ENCODE measurements around the gene EID2B. TPM values are rescaled to one million over a fixed set of nuclear protein-coding genes. Genes with fewer than 3 reads are reported as not detected.

Gene EID2B
- total and polyA plus RNA-seq, 9 of the 15 experiments (the other 6 are each of a cell fraction or from before 2014, with no cell fraction given): 2.8 to 8.8 (median 4.8) TPM

DNA sequence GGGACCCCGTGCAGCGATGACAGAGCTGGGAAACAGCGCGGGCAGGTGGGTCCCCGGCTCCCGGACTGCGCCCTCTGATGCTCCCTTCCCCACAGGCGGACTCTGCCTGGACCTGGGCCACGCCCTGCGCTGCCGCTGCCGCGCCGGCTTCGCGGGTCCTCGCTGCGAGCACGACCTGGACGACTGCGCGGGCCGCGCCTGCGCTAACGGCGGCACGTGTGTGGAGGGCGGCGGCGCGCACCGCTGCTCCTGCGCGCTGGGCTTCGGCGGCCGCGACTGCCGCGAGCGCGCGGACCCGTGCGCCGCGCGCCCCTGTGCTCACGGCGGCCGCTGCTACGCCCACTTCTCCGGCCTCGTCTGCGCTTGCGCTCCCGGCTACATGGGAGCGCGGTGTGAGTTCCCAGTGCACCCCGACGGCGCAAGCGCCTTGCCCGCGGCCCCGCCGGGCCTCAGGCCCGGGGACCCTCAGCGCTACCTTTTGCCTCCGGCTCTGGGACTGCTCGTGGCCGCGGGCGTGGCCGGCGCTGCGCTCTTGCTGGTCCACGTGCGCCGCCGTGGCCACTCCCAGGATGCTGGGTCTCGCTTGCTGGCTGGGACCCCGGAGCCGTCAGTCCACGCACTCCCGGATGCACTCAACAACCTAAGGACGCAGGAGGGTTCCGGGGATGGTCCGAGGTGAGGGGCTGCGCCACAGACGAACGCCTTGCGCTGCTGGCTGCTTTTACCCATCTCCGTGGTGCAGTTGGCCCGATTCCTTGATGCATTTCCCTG lies 25.5 kb downstream of the EID2B start (continued):
- TF ChIP-seq, protein P1, sequence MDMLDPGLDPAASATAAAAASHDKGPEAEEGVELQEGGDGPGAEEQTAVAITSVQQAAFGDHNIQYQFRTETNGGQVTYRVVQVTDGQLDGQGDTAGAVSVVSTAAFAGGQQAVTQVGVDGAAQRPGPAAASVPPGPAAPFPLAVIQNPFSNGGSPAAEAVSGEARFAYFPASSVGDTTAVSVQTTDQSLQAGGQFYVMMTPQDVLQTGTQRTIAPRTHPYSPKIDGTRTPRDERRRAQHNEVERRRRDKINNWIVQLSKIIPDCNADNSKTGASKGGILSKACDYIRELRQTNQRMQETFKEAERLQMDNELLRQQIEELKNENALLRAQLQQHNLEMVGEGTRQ (CRISPR knock-in tag; IDR thresholded peaks at IDR 0.05): peak; percentile 59
- TF ChIP-seq SRSF3 (IDR thresholded peaks at IDR 0.05; ENCODE audit: insufficient read depth, low read length) (no peak), HDAC2 (IDR thresholded peaks at IDR 0.05) (peak; percentile 70; the same call in 1 of the 2 replicates), ZFX (CRISPR knock-in tag; IDR thresholded peaks at IDR 0.05) (peak; percentile 68), KLF6 (CRISPR knock-in tag; IDR thresholded peaks at IDR 0.05; ENCODE audit: borderline replicate concordance) (no peak), SMAD4 (CRISPR knock-in tag; conservative IDR thresholded peaks at IDR 0.05) (peak; percentile 81), HMG20B (CRISPR knock-in tag; IDR thresholded peaks at IDR 0.05) (no peak), NUFIP1 (IDR thresholded peaks at IDR 0.05; ENCODE audit: partially characterized antibody) (no peak), GATA2 (CRISPR knock-in tag; IDR thresholded peaks at IDR 0.05) (no peak), ZNF282 (CRISPR knock-in tag; IDR thresholded peaks at IDR 0.05) (peak; percentile 95), TEAD1 (CRISPR knock-in tag; IDR thresholded peaks at IDR 0.05) (peak in 1 of 2 experiments; percentile 81; a peak in 1 of 4 replicates)
- TF ChIP-seq, protein P2, sequence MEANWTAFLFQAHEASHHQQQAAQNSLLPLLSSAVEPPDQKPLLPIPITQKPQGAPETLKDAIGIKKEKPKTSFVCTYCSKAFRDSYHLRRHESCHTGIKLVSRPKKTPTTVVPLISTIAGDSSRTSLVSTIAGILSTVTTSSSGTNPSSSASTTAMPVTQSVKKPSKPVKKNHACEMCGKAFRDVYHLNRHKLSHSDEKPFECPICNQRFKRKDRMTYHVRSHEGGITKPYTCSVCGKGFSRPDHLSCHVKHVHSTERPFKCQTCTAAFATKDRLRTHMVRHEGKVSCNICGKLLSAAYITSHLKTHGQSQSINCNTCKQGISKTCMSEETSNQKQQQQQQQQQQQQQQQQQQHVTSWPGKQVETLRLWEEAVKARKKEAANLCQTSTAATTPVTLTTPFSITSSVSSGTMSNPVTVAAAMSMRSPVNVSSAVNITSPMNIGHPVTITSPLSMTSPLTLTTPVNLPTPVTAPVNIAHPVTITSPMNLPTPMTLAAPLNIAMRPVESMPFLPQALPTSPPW (CRISPR knock-in tag; IDR thresholded peaks at IDR 0.05): no peak
- TF ChIP-seq, protein P3, sequence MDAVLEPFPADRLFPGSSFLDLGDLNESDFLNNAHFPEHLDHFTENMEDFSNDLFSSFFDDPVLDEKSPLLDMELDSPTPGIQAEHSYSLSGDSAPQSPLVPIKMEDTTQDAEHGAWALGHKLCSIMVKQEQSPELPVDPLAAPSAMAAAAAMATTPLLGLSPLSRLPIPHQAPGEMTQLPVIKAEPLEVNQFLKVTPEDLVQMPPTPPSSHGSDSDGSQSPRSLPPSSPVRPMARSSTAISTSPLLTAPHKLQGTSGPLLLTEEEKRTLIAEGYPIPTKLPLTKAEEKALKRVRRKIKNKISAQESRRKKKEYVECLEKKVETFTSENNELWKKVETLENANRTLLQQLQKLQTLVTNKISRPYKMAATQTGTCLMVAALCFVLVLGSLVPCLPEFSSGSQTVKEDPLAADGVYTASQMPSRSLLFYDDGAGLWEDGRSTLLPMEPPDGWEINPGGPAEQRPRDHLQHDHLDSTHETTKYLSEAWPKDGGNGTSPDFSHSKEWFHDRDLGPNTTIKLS (IDR thresholded peaks at IDR 0.05; ENCODE audit: borderline replicate concordance, low read depth): peak; percentile 84
- TF ChIP-seq, protein P4, sequence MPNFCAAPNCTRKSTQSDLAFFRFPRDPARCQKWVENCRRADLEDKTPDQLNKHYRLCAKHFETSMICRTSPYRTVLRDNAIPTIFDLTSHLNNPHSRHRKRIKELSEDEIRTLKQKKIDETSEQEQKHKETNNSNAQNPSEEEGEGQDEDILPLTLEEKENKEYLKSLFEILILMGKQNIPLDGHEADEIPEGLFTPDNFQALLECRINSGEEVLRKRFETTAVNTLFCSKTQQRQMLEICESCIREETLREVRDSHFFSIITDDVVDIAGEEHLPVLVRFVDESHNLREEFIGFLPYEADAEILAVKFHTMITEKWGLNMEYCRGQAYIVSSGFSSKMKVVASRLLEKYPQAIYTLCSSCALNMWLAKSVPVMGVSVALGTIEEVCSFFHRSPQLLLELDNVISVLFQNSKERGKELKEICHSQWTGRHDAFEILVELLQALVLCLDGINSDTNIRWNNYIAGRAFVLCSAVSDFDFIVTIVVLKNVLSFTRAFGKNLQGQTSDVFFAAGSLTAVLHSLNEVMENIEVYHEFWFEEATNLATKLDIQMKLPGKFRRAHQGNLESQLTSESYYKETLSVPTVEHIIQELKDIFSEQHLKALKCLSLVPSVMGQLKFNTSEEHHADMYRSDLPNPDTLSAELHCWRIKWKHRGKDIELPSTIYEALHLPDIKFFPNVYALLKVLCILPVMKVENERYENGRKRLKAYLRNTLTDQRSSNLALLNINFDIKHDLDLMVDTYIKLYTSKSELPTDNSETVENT (CRISPR knock-in tag; IDR thresholded peaks at IDR 0.05): 0 out of 2 replicates have a peak, but pooled peaks have one; percentile 23
- TF ChIP-seq, protein P5, sequence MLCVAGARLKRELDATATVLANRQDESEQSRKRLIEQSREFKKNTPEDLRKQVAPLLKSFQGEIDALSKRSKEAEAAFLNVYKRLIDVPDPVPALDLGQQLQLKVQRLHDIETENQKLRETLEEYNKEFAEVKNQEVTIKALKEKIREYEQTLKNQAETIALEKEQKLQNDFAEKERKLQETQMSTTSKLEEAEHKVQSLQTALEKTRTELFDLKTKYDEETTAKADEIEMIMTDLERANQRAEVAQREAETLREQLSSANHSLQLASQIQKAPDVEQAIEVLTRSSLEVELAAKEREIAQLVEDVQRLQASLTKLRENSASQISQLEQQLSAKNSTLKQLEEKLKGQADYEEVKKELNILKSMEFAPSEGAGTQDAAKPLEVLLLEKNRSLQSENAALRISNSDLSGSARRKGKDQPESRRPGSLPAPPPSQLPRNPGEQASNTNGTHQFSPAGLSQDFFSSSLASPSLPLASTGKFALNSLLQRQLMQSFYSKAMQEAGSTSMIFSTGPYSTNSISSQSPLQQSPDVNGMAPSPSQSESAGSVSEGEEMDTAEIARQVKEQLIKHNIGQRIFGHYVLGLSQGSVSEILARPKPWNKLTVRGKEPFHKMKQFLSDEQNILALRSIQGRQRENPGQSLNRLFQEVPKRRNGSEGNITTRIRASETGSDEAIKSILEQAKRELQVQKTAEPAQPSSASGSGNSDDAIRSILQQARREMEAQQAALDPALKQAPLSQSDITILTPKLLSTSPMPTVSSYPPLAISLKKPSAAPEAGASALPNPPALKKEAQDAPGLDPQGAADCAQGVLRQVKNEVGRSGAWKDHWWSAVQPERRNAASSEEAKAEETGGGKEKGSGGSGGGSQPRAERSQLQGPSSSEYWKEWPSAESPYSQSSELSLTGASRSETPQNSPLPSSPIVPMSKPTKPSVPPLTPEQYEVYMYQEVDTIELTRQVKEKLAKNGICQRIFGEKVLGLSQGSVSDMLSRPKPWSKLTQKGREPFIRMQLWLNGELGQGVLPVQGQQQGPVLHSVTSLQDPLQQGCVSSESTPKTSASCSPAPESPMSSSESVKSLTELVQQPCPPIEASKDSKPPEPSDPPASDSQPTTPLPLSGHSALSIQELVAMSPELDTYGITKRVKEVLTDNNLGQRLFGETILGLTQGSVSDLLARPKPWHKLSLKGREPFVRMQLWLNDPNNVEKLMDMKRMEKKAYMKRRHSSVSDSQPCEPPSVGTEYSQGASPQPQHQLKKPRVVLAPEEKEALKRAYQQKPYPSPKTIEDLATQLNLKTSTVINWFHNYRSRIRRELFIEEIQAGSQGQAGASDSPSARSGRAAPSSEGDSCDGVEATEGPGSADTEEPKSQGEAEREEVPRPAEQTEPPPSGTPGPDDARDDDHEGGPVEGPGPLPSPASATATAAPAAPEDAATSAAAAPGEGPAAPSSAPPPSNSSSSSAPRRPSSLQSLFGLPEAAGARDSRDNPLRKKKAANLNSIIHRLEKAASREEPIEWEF (CRISPR knock-in tag; IDR thresholded peaks at IDR 0.05): no peak
